Parathyroid adenoma (tissue), 2 donors: ENCODE results near the gene PIK3R3.

ENCODE experiments used
- H2AFZ ChIP-seq: fragments of 300-600 bp; sonication (generic); one replicate; pipeline ENCODE4 v1.7.0; 2017; ENCODE audit warnings: antibody characterized with exemption, mild to moderate bottlenecking
- H3K27ac ChIP-seq: fragments of 300-600 bp; sonication (generic); one replicate; pipeline ENCODE4 v1.7.0; 2017
- H3K27me3 ChIP-seq: fragments of 300-600 bp; sonication (generic); one replicate; pipeline ENCODE4 v1.7.0; 2017; ENCODE audit warnings: low read length; ENCODE audit not compliant: control insufficient read depth, insufficient read depth
- H3K36me3 ChIP-seq: fragments of 300-600 bp; sonication (generic); one replicate; pipeline ENCODE4 v1.7.0; 2017; ENCODE audit warnings: low read length; ENCODE audit not compliant: control insufficient read depth, insufficient read depth
- H3K4me1 ChIP-seq: fragments of 300-600 bp; sonication (generic); one replicate; pipeline ENCODE4 v1.7.0; 2017; ENCODE audit warnings: control low read depth
- H3K4me2 ChIP-seq: fragments of 300-600 bp; sonication (generic); one replicate; pipeline ENCODE4 v1.7.0; 2017; ENCODE audit warnings: low read length
- H3K4me3 ChIP-seq: fragments of 300-600 bp; sonication (generic); one replicate; pipeline ENCODE4 v1.7.0; 2017; ENCODE audit warnings: low read depth, low read length
- H3K79me2 ChIP-seq: fragments of 300-600 bp; sonication (generic); one replicate; pipeline ENCODE4 v1.7.0; 2017; ENCODE audit warnings: control low read depth
- H3K9ac ChIP-seq: fragments of 300-600 bp; sonication (generic); one replicate; pipeline ENCODE4 v1.7.0; 2017; ENCODE audit warnings: mild to moderate bottlenecking
- H3K9me3 ChIP-seq: fragments of 300-600 bp; sonication (generic); one replicate; pipeline ENCODE4 v1.7.0; 2017; ENCODE audit warnings: low read length; ENCODE audit not compliant: control insufficient read depth
- CTCF ChIP-seq: fragments of 300-600 bp; sonication (generic); IDR thresholded peaks from one replicate; pipeline ENCODE4 v1.7.0; 2017; ENCODE audit warnings: antibody characterized with exemption, mild to moderate bottlenecking
- donor health status: primary hyperparathyroidism.

The PIK3R3 gene

GRCh38 chr1:46041551-46041950 lies 90.9 kb downstream of the PIK3R3 start:
- no peak overlapping the region for H3K9ac ChIP-seq
- no peak overlapping the region for H2AFZ ChIP-seq
- H3K4me3 ChIP-seq = no peak overlapping the region
- H3K4me2 ChIP-seq = no peak overlapping the region
- H3K36me3 ChIP-seq = no peaks in the 10 kb centered on the region
- no peaks in the 10 kb centered on the region for H3K79me2 ChIP-seq
- H3K27ac ChIP-seq = no peak overlapping the region
- H3K27me3 ChIP-seq = no peaks in the 10 kb centered on the region
- no peaks in the 10 kb centered on the region for H3K9me3 ChIP-seq
- TF ChIP-seq CTCF = no peak
- H3K4me1 ChIP-seq = no peaks in the 10 kb centered on the region

GRCh38 chr1:46039571-46040052 lies 92.8 kb downstream of the PIK3R3 start:
- Histone ChIP-seq H3K4me2 (no peak overlapping the region), H3K9me3 (no peaks in the 10 kb centered on the region), H3K4me1 (no peaks in the 10 kb centered on the region), H2AFZ (no peak overlapping the region), H3K9ac (no peak overlapping the region), H3K27me3 (no peaks in the 10 kb centered on the region), H3K4me3 (no peak overlapping the region), H3K27ac (no peak overlapping the region), H3K79me2 (no peaks in the 10 kb centered on the region), H3K36me3 (no peaks in the 10 kb centered on the region)
- TF ChIP-seq CTCF = no peak

GRCh38 chr1:46036894-46037839 lies 95.3 kb downstream of the PIK3R3 start:
- Histone ChIP-seq H3K4me2 (no peak overlapping the region), H3K27ac (no peak overlapping the region), H3K79me2 (no peaks in the 10 kb centered on the region), H3K4me3 (no peak overlapping the region), H3K36me3 (no peaks in the 10 kb centered on the region), H2AFZ (no peak overlapping the region), H3K27me3 (no peaks in the 10 kb centered on the region), H3K4me1 (no peaks in the 10 kb centered on the region), H3K9ac (no peak overlapping the region), H3K9me3 (no peaks in the 10 kb centered on the region)
- TF ChIP-seq CTCF = peak; percentile 88

GRCh38 chr1:46034601-46035516 lies 97.6 kb downstream of the PIK3R3 start:
- no peaks in the 10 kb centered on the region for H3K9me3 ChIP-seq
- no peak overlapping the region for H3K4me2 ChIP-seq
- TF ChIP-seq CTCF = no peak
- H3K36me3 ChIP-seq = no peaks in the 10 kb centered on the region
- H3K4me3 ChIP-seq = no peak overlapping the region
- H3K27ac ChIP-seq = no peak overlapping the region
- H2AFZ ChIP-seq = no peak overlapping the region
- no peaks in the 10 kb centered on the region for H3K4me1 ChIP-seq
- H3K9ac ChIP-seq = no peak overlapping the region
- H3K79me2 ChIP-seq = no peaks in the 10 kb centered on the region
- no peaks in the 10 kb centered on the region for H3K27me3 ChIP-seq
